RWPE1 (cell line): ENCODE data around the gene EXOC3L4.

Source experiments
- CTCF ChIA-PET: fragments of 350-600 bp; sonication (Branson Sonifier 250); formaldehyde crosslinking; extraction: SDS; loops from one replicate; lab custom pipeline; 2021; lab: Yijun Ruan, JAX
- POLR2A ChIA-PET: fragments of 400-600 bp; formaldehyde crosslinking; extraction: SDS; loops from one replicate; lab custom pipeline; 2020; ENCODE audit warnings: antibody characterized with exemption; ENCODE audit not compliant: low non-redundant PET; lab: Yijun Ruan, JAX
- DNase-seq: peaks from one replicate; pipeline ENCODE4 v3.0.0; 2012; ENCODE audit warnings: low spot score
- H3K27ac ChIP-seq: fragments of 450-650 bp; 2 replicates; pipeline ENCODE4 v1.5.1; 2017
- CTCF ChIP-seq: fragments of 450-650 bp; conservative IDR thresholded peaks from 2 replicates; pipeline ENCODE4 v1.5.1; 2017; ENCODE audit warnings: low read depth, mild to moderate bottlenecking

The EXOC3L4 gene

GRCh38 chr14:103107455-103107854 is 12.9 kb downstream of the EXOC3L4 start:
- ChIA-PET CTCF (interaction anchor here (4.3 kb wide), 1 partner anchor 184 kb away, joined by 69 read pairs; no protein-coding TSS in a partner anchor), POLR2A (no interaction called here)
- no peak for DNase-seq
- H3K27ac ChIP-seq: no peak overlapping the region
- TF ChIP-seq CTCF: no peak

GRCh38 chr14:103107941-103108748 is 13.6 kb downstream of the EXOC3L4 start:
- ChIA-PET CTCF (interaction anchor here (1.2 kb wide), 1 partner anchor 19 kb away, joined by 3 read pairs; no protein-coding TSS in a partner anchor), POLR2A (no interaction called here)
- peak overlapping the region; percentile 46; the same call in 1 of the 2 replicates for H3K27ac ChIP-seq
- TF ChIP-seq CTCF: no peak
- no peak for DNase-seq

GRCh38 chr14:103108749-103109207 is 14.3 kb downstream of the EXOC3L4 start:
- ChIA-PET CTCF (interaction anchor here (1.2 kb wide), 1 partner anchor 18 kb away, joined by 3 read pairs; no protein-coding TSS in a partner anchor), POLR2A (no interaction called here)
- TF ChIP-seq CTCF: no peak
- H3K27ac ChIP-seq: peak overlapping the region; percentile 46; the same call in 1 of the 2 replicates
- no peak for DNase-seq

- POLR2A ChIA-PET: no interaction called here
- CTCF ChIA-PET: interaction anchor here (0.5 to 0.6 kb wide), 3 partner anchors 149 to 281 kb away, joined by 3 to 4 read pairs (median 4); no protein-coding TSS in a partner anchor
- peak overlapping the region; percentile 62 for H3K27ac ChIP-seq
- no peak for TF ChIP-seq CTCF
- DNase-seq: no peak
Observed at GRCh38 chr14:103109535-103110441, 15.3 kb downstream of the EXOC3L4 start.

- POLR2A ChIA-PET: no interaction called here
- DNase-seq: no peak
- TF ChIP-seq CTCF: no peak
- CTCF ChIA-PET: interaction anchor here (0.6 kb wide), 1 partner anchor 150 kb away, joined by 4 read pairs; no protein-coding TSS in a partner anchor
- H3K27ac ChIP-seq: peak overlapping the region; percentile 62
Observed at GRCh38 chr14:103110681-103111231, 16.2 kb downstream of the EXOC3L4 start.
